SH-SY5Y (cell line): ENCODE measurements around the gene SNRNP35.

Experiments
- GATA2 ChIP-seq: IDR thresholded peaks from 2 replicates; pipeline ENCODE4 v1.6.1; 2011; ENCODE audit warnings: mild to moderate bottlenecking, low read depth, low read length
- GATA3 ChIP-seq: IDR thresholded peaks from 2 replicates; pipeline ENCODE4 v1.6.1; 2011; ENCODE audit warnings: low read depth, mild to moderate bottlenecking, low read length, moderate library complexity

DNA sequence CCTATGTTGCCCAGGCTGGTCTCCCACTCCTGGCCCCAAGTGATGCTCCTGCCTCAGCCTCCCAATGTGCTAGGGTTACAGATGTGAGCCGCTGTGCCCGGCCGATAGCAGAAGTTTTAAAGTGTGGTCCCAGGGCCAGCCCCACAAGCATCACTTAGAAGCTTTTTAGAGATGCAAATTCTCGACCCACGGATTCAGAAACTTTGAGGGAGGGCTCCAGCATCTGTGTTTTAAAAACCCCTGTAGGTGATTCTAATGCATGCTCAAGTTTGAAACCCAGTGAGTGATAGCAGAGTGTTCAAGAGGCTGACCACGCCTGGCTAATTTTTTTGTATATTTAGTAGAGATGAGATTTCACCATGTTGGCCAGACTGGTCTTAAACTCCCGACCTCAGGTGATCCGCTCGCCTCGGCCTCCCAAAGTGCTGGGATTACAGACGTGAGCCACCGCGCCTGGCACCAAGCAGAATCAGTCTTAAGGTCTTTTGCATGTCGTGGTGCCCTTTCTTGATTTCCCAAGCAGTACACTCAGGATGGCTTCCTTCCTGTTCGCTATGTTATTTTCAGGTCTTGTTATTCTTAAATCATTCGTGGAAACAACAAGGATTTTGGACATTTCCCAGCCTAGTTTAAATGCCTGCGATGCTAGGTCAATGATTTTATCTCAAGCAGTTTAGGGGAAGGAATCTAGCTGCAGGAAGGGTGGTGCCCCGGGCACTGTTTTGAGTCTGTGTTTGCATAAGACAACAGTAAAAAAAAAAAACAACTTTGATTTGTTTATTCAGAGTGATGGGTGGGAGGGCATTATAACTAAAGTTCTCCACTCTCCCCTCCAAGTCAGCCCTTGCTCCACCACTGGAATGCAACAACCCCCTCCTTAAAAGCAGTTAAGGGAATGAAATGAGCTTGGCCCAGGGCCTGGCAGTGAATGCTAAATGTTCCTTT is 12.3 kb upstream of the SNRNP35 start:
- TF ChIP-seq GATA3 (no peak), GATA2 (no peak)
